Left ventricle myocardium inferior (tissue), 1 donor: ENCODE measurements around the gene SBF2. TPM values are rescaled to one million over a fixed set of nuclear protein-coding genes. Genes with fewer than 3 reads are reported as not detected.

Source experiments
- DNase-seq: peaks from one replicate; pipeline ENCODE4 v3.0.0-alpha.2; 2020
- H3K27ac ChIP-seq: fragments of 200-600 bp; replicated peaks from 2 replicates; pipeline ENCODE4 v1.8.0; 2021
- H3K27me3 ChIP-seq: fragments of 200-600 bp; 2 replicates; pipeline ENCODE4 v1.8.0; 2021; ENCODE audit warnings: low read depth
- H3K36me3 ChIP-seq: fragments of 200-600 bp; 2 replicates; pipeline ENCODE4 v1.8.0; 2021
- H3K4me1 ChIP-seq: fragments of 200-600 bp; 2 replicates; pipeline ENCODE4 v1.8.0; 2021
- H3K4me3 ChIP-seq: fragments of 200-600 bp; 2 replicates; pipeline ENCODE4 v1.8.0; 2021; ENCODE audit warnings: mild to moderate bottlenecking, moderate library complexity
- H3K9me3 ChIP-seq: fragments of 200-600 bp; replicated peaks from 2 replicates; pipeline ENCODE4 v1.8.0; 2021
- CTCF ChIP-seq: fragments of 200-600 bp; IDR thresholded peaks from 2 replicates; pipeline ENCODE4 v1.8.0; 2021; ENCODE audit warnings: antibody characterized with exemption, mild to moderate bottlenecking, borderline replicate concordance
- intact Hi-C: fragments of 100-400 bp; cut with micrococcal nuclease; formaldehyde crosslinking; loops from one replicate; pipeline ENCODE4 v1.11.0; 2022
- total RNA-seq: library from RNA; stranded (reverse); fragmentation: NEBNext Ultra II Directional; extraction: Animal tissue kit (Norgen Biotek cat#: 25700); gene quantifications from one replicate; pipeline ENCODE4 v1.2.1, GENCODE V29; 2021
- donor health status: DM: no; HTN: yes; CAD: no; lungs with severe emphysema.

The SBF2 gene
- total RNA-seq, 1 donor from 2014 or later = 17.8 TPM

GRCh38 chr11:10067629-10068300, 226.3 kb downstream of the SBF2 start:
- Histone ChIP-seq H3K4me1 (no peaks in the 10 kb centered on the region), H3K27me3 (no peaks in the 10 kb centered on the region), H3K36me3 (no peaks in the 10 kb centered on the region), H3K9me3 (peaks cover 11% of the 10 kb centered on the region), H3K27ac (no peak overlapping the region), H3K4me3 (no peak overlapping the region)
- DNase-seq = no peak
- TF ChIP-seq CTCF = no peak
- intact Hi-C loops = no loop called here

- H3K27me3 ChIP-seq = no peaks in the 10 kb centered on the region
- intact Hi-C loops = no loop called here
- peaks cover 24% of the 10 kb centered on the region for H3K9me3 ChIP-seq
- no peak overlapping the region for H3K4me3 ChIP-seq
- no peaks in the 10 kb centered on the region for H3K36me3 ChIP-seq
- H3K27ac ChIP-seq = no peak overlapping the region
- DNase-seq = no peak
- H3K4me1 ChIP-seq = no peaks in the 10 kb centered on the region
- TF ChIP-seq CTCF = no peak
Observed at GRCh38 chr11:10066441-10066840, 227.6 kb downstream of the SBF2 start.

GRCh38 chr11:10064828-10065227, 229.2 kb downstream of the SBF2 start:
- Histone ChIP-seq H3K27me3 (no peaks in the 10 kb centered on the region), H3K36me3 (no peaks in the 10 kb centered on the region), H3K27ac (no peak overlapping the region), H3K4me3 (no peak overlapping the region), H3K9me3 (peaks cover 25% of the 10 kb centered on the region), H3K4me1 (no peaks in the 10 kb centered on the region)
- intact Hi-C loops = no loop called here
- TF ChIP-seq CTCF = no peak
- DNase-seq = no peak

- peaks cover 48% of the 10 kb centered on the region for H3K9me3 ChIP-seq
Observed at GRCh38 chr11:10058356-10058755, 235.7 kb downstream of the SBF2 start.

GRCh38 chr11:10051868-10052586, 242.0 kb downstream of the SBF2 start:
- Histone ChIP-seq H3K9me3 (peaks cover 13% of the 10 kb centered on the region), H3K36me3 (no peaks in the 10 kb centered on the region), H3K4me1 (peaks cover 6% of the 10 kb centered on the region), H3K27ac (no peak overlapping the region), H3K4me3 (no peak overlapping the region), H3K27me3 (no peaks in the 10 kb centered on the region)
- no peak for DNase-seq
- no peak for TF ChIP-seq CTCF
- intact Hi-C loops = no loop called here

More at GRCh38 chr11:10058356-10058755, 235.7 kb downstream of the SBF2 start:
- Histone ChIP-seq H3K4me1 (no peaks in the 10 kb centered on the region), H3K36me3 (no peaks in the 10 kb centered on the region), H3K27ac (no peak overlapping the region), H3K27me3 (no peaks in the 10 kb centered on the region), H3K4me3 (no peak overlapping the region)
- no peak for DNase-seq
- intact Hi-C loops = no loop called here
- TF ChIP-seq CTCF = no peak
